Choroid plexus epithelial cell (primary cell): ENCODE data around the gene ROPN1L.
A peak's percentile ranks its signal among the peaks of the same experiment; 100 is the strongest.

Experiments
- DNase-seq: peaks from one replicate; pipeline ENCODE4 v3.0.0-alpha.2; 2010; ENCODE audit warnings: low read depth
- H3K4me3 ChIP-seq: 2 replicates; pipeline ENCODE4 v1.5.1; 2011; ENCODE audit warnings: low read depth, mild to moderate bottlenecking, control low read depth, low read length, moderate library complexity
- TF ChIP-seq, protein P1 (sequence below): conservative IDR thresholded peaks from 2 replicates; pipeline ENCODE4 v1.5.1; 2011; ENCODE audit warnings: low read depth, mild to moderate bottlenecking, control low read depth, inconsistent platforms, low read length, moderate library complexity

Gene ROPN1L

GRCh38 chr5:10440367-10440990 lies 1.2 kb upstream of the ROPN1L start:
- no peak for DNase-seq
- no peak overlapping the region for H3K4me3 ChIP-seq
- TF ChIP-seq, protein P1, sequence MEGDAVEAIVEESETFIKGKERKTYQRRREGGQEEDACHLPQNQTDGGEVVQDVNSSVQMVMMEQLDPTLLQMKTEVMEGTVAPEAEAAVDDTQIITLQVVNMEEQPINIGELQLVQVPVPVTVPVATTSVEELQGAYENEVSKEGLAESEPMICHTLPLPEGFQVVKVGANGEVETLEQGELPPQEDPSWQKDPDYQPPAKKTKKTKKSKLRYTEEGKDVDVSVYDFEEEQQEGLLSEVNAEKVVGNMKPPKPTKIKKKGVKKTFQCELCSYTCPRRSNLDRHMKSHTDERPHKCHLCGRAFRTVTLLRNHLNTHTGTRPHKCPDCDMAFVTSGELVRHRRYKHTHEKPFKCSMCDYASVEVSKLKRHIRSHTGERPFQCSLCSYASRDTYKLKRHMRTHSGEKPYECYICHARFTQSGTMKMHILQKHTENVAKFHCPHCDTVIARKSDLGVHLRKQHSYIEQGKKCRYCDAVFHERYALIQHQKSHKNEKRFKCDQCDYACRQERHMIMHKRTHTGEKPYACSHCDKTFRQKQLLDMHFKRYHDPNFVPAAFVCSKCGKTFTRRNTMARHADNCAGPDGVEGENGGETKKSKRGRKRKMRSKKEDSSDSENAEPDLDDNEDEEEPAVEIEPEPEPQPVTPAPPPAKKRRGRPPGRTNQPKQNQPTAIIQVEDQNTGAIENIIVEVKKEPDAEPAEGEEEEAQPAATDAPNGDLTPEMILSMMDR = no peak

GRCh38 chr5:10441992-10442435 lies 335 bp downstream of the ROPN1L start:
- H3K4me3 ChIP-seq = peak overlapping the region; percentile 70
- TF ChIP-seq, protein P1 = no peak
- DNase-seq = peak; percentile 28

DNA sequence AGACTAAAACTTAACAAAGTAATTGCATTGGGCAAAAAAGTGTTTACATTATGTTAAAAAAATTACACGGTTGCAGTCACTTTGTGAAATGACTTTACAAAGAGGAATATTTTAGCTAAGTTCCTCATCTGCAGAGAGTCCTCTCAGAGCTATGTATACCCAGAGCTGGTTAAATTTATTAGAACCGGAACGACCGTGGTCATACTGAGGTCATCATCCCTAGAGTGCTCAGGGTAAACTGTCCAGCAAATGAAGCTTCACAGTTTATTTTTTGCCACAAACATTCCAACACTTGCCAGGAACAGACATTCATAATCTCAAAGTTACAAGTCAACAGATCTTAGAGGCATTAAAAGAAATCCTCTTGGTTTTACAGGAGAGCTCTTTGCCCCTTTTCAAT lies 897 bp downstream of the ROPN1L start:
- no peak for DNase-seq
- TF ChIP-seq, protein P1 = no peak
- H3K4me3 ChIP-seq = no peak overlapping the region

GRCh38 chr5:10445352-10445751 lies 3.7 kb downstream of the ROPN1L start:
- H3K4me3 ChIP-seq = no peak overlapping the region
- DNase-seq = no peak

GRCh38 chr5:10446490-10446889 lies 4.8 kb downstream of the ROPN1L start:
- no peak for DNase-seq
- TF ChIP-seq, protein P1 = no peak
- H3K4me3 ChIP-seq = no peak overlapping the region

More at GRCh38 chr5:10445352-10445751, 3.7 kb downstream of the ROPN1L start:
- TF ChIP-seq, protein P1 = no peak

- DNase-seq = no peak
- no peak overlapping the region for H3K4me3 ChIP-seq
- TF ChIP-seq, protein P1 = no peak
These were observed 5.4 kb downstream of the ROPN1L start for GRCh38 chr5:10447041-10447440.

GRCh38 chr5:10448754-10449360 lies 7.2 kb downstream of the ROPN1L start:
- no peak for DNase-seq
- H3K4me3 ChIP-seq = no peak overlapping the region
- TF ChIP-seq, protein P1 = no peak
